Neutrophil (primary cell): Measurements from ENCODE around the gene PAM.

Source experiments
- H3K27ac ChIP-seq: fragments of 200-600 bp; sonication (generic); 2 replicates; pipeline ENCODE4 v1.5.1; 2016; ENCODE audit warnings: mild to moderate bottlenecking, moderate library complexity
- H3K27me3 ChIP-seq: fragments of 200-600 bp; sonication (generic); 2 replicates; pipeline ENCODE4 v1.6.0; 2016; ENCODE audit warnings: mild to moderate bottlenecking
- H3K36me3 ChIP-seq: fragments of 200-600 bp; sonication (generic); 2 replicates; pipeline ENCODE4 v1.5.1; 2017
- H3K4me1 ChIP-seq, 2 experiments: fragments of 200-600 bp in 1 of 2; sonication (generic) in 1 of 2; 1 replicate in 1 of 2; 2 replicates in 1 of 2; pipeline versions ENCODE4 v1.5.1 to v1.6.1; 2013 to 2016; ENCODE audit warnings: low read depth in 1 of 2, low read length in 1 of 2, mild to moderate bottlenecking in 1 of 2, moderate library complexity in 1 of 2; ENCODE audit not compliant: control insufficient read depth in 1 of 2, insufficient read depth in 1 of 2
- H3K4me3 ChIP-seq, 2 experiments: fragments of 200-600 bp in 1 of 2; sonication (generic) in 1 of 2; 1 replicate in 1 of 2; 2 replicates in 1 of 2; pipeline ENCODE4 v1.5.1; 2013 to 2016; ENCODE audit warnings: low read depth in 1 of 2, low read length in 1 of 2, mild to moderate bottlenecking in 1 of 2, moderate library complexity in 1 of 2
- H3K9me3 ChIP-seq: fragments of 200-600 bp; sonication (generic); 2 replicates; pipeline ENCODE4 v1.5.1; 2016
- TF ChIP-seq, protein P1 (sequence below): fragments of 200-600 bp; sonication (generic); IDR thresholded peaks from 2 replicates; pipeline ENCODE4 v1.5.1; 2016; ENCODE audit warnings: antibody characterized with exemption

Gene PAM

DNA sequence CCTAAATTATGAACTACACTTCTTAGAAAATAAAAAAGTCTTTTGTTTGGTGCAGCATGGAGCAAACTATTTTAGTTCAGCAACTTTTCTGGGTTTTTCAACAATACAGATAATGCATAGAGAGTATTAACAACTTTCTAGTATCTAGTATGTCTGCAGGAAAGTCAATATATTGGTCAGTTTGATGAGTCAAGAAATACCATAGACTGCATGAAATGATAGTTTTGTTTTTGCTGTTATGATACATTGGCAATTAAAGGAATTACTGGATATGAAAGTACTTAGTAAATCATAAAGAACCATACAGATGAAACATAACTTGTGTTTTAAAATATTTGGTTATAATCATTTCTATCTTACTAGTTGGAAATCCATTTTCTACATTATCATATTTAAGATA lies 191.3 kb downstream of the PAM start:
- no peaks in the 10 kb centered on the region for H3K27me3 ChIP-seq
- TF ChIP-seq, protein P1, sequence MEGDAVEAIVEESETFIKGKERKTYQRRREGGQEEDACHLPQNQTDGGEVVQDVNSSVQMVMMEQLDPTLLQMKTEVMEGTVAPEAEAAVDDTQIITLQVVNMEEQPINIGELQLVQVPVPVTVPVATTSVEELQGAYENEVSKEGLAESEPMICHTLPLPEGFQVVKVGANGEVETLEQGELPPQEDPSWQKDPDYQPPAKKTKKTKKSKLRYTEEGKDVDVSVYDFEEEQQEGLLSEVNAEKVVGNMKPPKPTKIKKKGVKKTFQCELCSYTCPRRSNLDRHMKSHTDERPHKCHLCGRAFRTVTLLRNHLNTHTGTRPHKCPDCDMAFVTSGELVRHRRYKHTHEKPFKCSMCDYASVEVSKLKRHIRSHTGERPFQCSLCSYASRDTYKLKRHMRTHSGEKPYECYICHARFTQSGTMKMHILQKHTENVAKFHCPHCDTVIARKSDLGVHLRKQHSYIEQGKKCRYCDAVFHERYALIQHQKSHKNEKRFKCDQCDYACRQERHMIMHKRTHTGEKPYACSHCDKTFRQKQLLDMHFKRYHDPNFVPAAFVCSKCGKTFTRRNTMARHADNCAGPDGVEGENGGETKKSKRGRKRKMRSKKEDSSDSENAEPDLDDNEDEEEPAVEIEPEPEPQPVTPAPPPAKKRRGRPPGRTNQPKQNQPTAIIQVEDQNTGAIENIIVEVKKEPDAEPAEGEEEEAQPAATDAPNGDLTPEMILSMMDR = no peak
- H3K27ac ChIP-seq = no peak overlapping the region
- H3K4me3 ChIP-seq = no peak overlapping the region
- no peaks in the 10 kb centered on the region for H3K4me1 ChIP-seq
- peaks cover 11% of the 10 kb centered on the region for H3K36me3 ChIP-seq
- no peaks in the 10 kb centered on the region for H3K9me3 ChIP-seq

GRCh38 chr5:102946971-102947370 lies 191.9 kb downstream of the PAM start:
- TF ChIP-seq, protein P1 = no peak
- Histone ChIP-seq H3K4me1 (no peaks in the 10 kb centered on the region), H3K27me3 (no peaks in the 10 kb centered on the region), H3K9me3 (no peaks in the 10 kb centered on the region), H3K36me3 (peaks cover 16% of the 10 kb centered on the region), H3K27ac (no peak overlapping the region), H3K4me3 (no peak overlapping the region)

GRCh38 chr5:102955488-102955887 lies 200.4 kb downstream of the PAM start:
- H3K27me3 ChIP-seq = no peaks in the 10 kb centered on the region
- H3K4me1 ChIP-seq = no peaks in the 10 kb centered on the region
- no peak overlapping the region for H3K27ac ChIP-seq
- TF ChIP-seq, protein P1 = no peak
- no peak overlapping the region for H3K4me3 ChIP-seq
- H3K36me3 ChIP-seq = peaks cover 37% of the 10 kb centered on the region
- no peaks in the 10 kb centered on the region for H3K9me3 ChIP-seq

- TF ChIP-seq, protein P1 = no peak
- H3K4me1 ChIP-seq = no peaks in the 10 kb centered on the region
- no peak overlapping the region for H3K4me3 ChIP-seq
- no peak overlapping the region for H3K27ac ChIP-seq
- H3K9me3 ChIP-seq = no peaks in the 10 kb centered on the region
- peaks cover 34% of the 10 kb centered on the region for H3K36me3 ChIP-seq
- no peaks in the 10 kb centered on the region for H3K27me3 ChIP-seq
Observed at GRCh38 chr5:102956599-102956998, 201.5 kb downstream of the PAM start.

DNA sequence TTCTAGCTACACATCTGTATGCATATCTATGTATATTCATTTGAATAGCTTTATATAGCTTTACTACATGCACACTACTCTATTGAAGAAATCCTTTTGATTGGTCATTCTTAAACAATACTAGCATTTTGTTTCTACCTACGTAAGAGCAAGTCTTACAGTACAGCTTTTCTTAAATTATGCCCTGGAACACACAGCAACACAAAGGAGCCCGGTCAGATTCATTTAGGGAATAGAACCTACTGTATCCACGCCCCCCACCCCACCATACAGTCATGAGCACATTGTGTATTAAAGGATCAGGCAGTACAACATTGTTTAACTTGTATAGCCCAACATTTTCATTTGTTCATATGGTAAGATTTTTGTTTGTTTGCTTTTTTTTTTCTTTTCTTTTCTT lies 202.0 kb downstream of the PAM start:
- peaks cover 30% of the 10 kb centered on the region for H3K36me3 ChIP-seq
- no peak overlapping the region for H3K4me3 ChIP-seq
- no peaks in the 10 kb centered on the region for H3K27me3 ChIP-seq
- no peaks in the 10 kb centered on the region for H3K9me3 ChIP-seq
- TF ChIP-seq, protein P1 = no peak
- no peaks in the 10 kb centered on the region for H3K4me1 ChIP-seq
- H3K27ac ChIP-seq = no peak overlapping the region

DNA sequence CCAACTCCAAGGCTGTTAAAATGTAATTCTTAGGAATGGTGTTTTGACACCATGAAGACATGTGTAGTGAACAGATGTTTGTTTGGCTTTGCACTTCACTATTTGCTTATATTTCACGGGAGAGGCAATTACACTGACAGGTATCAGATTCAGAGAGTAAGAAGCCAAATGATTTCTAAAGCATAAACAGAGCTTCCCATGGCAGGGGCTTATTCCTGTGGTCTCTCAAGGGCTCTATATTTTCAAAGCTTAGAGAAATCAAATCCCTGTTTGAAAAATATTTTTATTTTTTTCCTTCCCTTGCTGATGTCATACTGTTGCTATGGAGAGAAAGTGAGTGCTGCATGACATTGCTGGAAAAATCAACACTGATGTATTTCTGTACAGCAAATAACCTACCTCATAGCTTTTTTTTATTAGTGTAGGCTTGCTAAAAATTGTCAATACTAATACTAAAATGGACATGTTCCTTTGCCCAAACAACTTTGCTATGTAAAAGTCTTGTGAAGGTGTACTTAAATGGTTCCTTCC lies 203.4 kb downstream of the PAM start:
- Histone ChIP-seq H3K9me3 (no peaks in the 10 kb centered on the region), H3K4me3 (no peak overlapping the region), H3K27me3 (no peaks in the 10 kb centered on the region), H3K4me1 (no peaks in the 10 kb centered on the region), H3K27ac (no peak overlapping the region), H3K36me3 (peaks cover 24% of the 10 kb centered on the region)
- TF ChIP-seq, protein P1 = no peak
